GM21786 (cell line): Measurements from ENCODE around the gene NONO.
"Not testable (repeated sequence)": the region's sequence is repeated elsewhere in the genome, so short reads cannot be mapped to it uniquely, and the experiment has no call there.

ENCODE experiments used
- ATAC-seq: cut with Tn5 transposase; IDR thresholded peaks from one replicate; pipeline ENCODE4 v1.9.1; 2021; ENCODE audit not compliant: unreplicated experiment

NONO gene

GRCh38 chrX:71283403-71284143 lies at the start of gene NONO:
Gene NONO, plus strand, starts transcription at chrX:71283635. Its CDS starts 7,003 bp downstream, at chrX:71290638.
- peak; percentile 85 for ATAC-seq

- no peak for ATAC-seq
Measured at GRCh38 chrX:71235482-71235881, 48.0 kb upstream of the NONO start.

DNA sequence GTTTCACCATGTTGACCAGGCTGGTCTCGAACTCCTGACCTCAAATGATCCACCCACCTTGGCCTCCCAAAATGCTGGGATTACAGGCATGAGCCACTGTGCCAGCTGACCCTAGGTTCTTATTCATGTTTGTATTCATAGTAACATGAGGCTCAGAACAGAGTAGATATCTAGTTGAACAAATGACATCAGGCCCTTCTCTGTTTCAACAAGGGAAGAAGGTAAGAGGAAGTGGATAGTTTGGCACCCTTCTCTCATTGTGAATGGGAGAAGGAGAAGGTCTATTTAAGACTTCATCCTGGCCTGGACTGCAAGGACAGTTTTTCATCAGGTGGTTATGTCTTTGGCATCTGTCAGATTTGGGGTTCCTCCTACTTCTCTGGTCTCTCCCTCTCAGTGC lies 46.6 kb upstream of the NONO start:
- ATAC-seq, result no peak

GRCh38 chrX:71239781-71240180 lies 43.7 kb upstream of the NONO start:
- no peak for ATAC-seq

- ATAC-seq, result no peak
Measured at GRCh38 chrX:71241301-71241700, 42.1 kb upstream of the NONO start.

DNA sequence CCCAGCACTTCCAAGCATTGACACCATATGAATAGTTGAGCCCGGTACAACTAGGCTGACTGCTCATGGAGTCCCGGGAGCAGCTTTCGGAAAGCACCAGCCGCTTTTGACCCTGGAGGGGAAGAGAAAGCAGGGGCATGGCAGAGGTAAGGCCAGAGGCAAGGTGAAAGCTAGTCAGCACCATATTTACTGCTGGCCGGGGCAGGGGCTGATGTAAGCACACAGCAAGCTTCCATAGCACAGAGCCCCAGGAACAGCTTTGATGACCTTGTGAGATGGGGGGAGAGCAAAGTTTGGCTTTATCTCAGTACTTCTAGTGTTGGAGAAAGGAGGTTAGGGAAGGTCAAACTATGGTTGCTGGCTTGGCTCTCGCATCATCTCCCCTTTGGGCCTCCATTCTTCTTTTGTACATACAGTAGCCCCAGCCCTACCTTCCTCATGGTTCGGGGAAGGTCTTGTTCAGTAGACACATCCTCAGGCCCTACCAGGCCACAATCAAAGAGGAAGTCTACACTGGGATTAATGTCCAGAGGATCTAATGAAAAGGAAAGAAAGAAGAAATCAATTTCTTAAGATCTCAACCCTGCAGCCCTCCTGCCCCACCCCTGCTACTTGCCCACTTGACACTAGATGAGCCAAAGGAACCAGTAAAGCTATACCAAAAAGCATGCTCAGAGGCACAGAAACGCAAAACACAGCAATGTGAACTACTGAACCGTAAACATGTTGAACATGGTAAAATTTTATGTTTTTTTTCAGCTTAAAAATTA lies 38.9 kb upstream of the NONO start:
- ATAC-seq, result no peak

DNA sequence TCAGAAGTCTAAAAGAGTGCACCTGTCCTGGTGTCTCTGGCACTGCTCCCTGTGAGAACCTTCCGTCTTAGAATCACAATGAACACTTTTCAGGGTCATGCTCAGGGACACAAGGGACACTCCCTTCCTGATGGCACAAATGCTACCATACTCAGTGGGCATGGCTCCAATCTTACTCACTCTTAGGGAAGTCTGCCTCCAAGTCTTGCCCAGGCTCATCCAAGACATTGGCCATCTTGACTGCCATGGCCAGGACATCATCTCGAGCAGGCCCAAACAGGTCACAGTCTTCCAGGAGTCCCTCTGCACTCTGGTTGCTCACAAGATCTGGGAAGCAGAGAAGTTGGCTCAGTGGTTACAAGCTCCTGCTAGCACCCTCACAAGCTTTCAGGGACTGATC lies 38.3 kb upstream of the NONO start:
- ATAC-seq, result no peak

- ATAC-seq, result no peak
Measured at GRCh38 chrX:71250841-71251240, 32.6 kb upstream of the NONO start.

- no peak for ATAC-seq
Measured at GRCh38 chrX:71251466-71251973, 31.9 kb upstream of the NONO start.

DNA sequence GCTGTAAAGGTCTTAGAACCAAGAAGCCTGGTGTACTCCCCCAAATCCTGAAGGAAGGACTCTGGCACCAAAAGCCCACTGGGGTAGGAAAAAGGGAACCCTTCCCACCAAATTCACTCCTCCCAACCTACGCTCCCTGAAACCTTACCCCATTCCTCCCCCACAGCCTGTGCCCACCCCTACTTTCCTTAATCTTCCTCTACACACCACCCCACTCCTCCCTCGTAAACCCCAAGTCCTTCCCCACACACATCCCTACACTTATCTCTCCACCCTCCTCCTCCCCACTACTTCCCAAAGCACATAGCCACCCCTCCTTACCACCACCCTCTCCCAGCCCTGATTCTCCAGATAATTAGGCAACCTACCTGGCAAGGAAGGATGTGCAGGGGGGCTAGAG lies 31.2 kb upstream of the NONO start:
- no peak for ATAC-seq

- no peak for ATAC-seq
Measured at GRCh38 chrX:71253253-71254091, 30.0 kb upstream of the NONO start.

GRCh38 chrX:71254092-71254963 lies 29.1 kb upstream of the NONO start, which contains the start of gene ZMYM3:
Gene ZMYM3, minus strand, starts transcription at chrX:71254140. Its CDS starts 885 bp downstream, at chrX:71253255.
- peak; percentile 61 for ATAC-seq

DNA sequence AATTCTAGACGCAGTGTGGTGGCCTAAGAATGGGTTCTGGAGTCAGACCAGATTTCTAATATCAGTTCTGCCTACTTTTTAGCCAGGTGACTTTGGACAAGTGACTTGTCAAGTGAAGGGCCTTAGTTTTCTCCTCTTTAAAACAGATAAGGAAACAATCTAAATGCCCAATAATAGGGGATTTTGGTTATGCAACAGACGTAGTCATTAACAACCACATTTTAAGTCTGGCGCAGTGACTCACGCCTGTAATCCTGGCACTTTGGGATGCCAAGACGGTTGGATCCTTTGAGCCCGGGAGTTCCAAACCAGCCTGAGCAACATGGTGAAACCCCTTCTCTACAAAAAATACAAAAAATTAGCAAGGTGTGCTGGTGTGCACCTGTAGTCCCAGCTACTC lies 27.4 kb upstream of the NONO start:
- ATAC-seq, result no peak

- no peak for ATAC-seq
Measured at GRCh38 chrX:71256856-71257255, 26.6 kb upstream of the NONO start.

- not testable (repeated sequence) for ATAC-seq
Measured at GRCh38 chrX:71268624-71269023, 14.8 kb upstream of the NONO start.

DNA sequence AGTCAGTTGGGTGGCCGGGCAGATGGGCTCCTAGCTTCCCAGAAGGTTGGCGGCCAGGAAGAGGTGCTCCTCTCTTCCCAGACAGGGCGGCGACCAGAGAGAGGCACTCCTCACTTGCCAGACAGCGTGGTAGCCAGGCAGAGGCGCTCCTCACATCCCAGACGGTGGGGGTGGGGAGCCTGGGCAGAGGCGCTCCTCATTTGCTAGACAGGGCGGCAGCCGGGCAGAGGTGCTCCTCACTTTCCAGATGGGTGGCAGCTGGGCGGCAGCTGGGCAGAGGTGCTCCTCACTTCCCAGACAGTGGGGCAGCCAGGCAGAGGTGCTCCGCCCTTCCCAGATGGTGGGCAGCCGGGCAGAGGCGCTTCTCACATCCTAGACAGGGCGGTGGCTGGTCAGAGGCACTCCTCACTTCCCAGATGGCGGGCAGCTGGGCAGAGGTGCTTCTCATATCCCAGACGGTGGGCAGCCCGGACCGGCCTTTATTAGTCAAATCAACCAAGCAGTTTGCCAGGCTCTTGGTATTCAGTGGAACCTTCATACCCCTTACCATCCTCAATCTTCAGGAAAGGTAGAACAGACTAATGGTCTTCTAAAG lies 13.5 kb upstream of the NONO start:
- ATAC-seq, result no peak

DNA sequence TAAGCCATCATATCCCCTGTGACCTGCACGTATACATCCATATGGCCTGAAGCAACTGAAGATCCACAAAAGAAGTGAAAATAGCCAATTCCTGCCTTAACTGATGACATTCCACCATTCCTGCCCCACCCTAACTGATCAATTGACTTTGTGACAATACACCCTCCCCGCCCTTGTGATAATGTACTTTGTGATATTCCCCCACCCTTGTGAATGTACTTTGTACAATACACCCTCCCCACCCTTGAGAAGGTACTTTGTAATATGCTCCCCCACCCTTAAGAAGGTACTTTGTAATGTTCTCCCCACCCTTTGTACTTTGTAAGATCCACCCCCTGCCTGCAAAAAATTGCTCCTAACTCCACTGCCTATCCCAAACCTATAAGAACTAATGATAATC lies 11.1 kb upstream of the NONO start:
- ATAC-seq, result not testable (repeated sequence)

GRCh38 chrX:71281300-71281699 lies 2.1 kb upstream of the NONO start:
- not testable (repeated sequence) for ATAC-seq

GRCh38 chrX:71282514-71283402 lies 677 bp upstream of the NONO start:
- peak; percentile 21 for ATAC-seq
